Bronchial epithelial cell (primary cell): ENCODE results near the gene DLGAP1. TPM values are rescaled to one million over a fixed set of nuclear protein-coding genes. Genes with fewer than 3 reads are reported as not detected.

Source experiments
- DNase-seq: peaks from one replicate; pipeline ENCODE4 v3.0.0-alpha.2; 2010; ENCODE audit warnings: low read depth
- FAIRE-seq: peaks from 2 replicates; lab custom pipeline; 2011; peaks lifted over from hg19 to GRCh38; lab: Jason Lieb, UNC
- H3K27me3 ChIP-seq: 2 replicates; pipeline ENCODE4 v1.5.1; 2011; ENCODE audit warnings: low read length; ENCODE audit not compliant: control insufficient read depth, insufficient read depth
- H3K36me3 ChIP-seq: 2 replicates; pipeline ENCODE4 v1.5.1; 2011; ENCODE audit warnings: low read length; ENCODE audit not compliant: control insufficient read depth, insufficient read depth
- H3K4me3 ChIP-seq: 2 replicates; pipeline ENCODE4 v1.5.1; 2011; ENCODE audit warnings: mild to moderate bottlenecking, low read depth, low read length, control low read depth
- total RNA-seq: library from RNA; depleted of rRNA; stranded (reverse); fragments of >200 nt; gene quantifications from 2 replicates; pipeline ENCODE4 v1.2.1, GENCODE V29; 2014
- TF ChIP-seq, protein P1 (sequence below): IDR thresholded peaks from 2 replicates; pipeline ENCODE4 v1.5.1; 2011; ENCODE audit warnings: mild to moderate bottlenecking, moderate library complexity, low read length, control low read depth, inconsistent platforms; ENCODE audit not compliant: insufficient read depth, severe bottlenecking

Gene DLGAP1
- total RNA-seq, 1 donor from 2014 or later, result not detected

DNA sequence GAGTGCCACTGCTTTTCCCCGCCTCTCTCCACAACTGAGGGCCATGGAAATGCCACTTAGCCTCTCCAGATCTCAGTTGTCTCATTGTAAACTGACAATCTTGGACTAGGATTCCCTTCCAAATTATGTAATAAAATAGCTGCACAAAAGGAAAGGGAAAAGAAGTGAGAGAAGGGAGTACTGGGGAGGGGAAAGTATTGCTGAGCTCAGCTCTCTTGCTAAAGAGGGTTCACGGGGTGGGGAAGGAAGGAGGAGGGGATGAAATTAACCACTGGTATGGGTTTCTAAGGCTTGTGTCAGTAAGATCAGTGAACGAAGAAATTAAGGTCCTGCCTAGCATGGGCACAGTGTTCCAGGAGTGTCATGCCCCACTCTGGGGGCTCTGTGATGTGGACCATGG, 587.9 kb downstream of the DLGAP1 start:
- TF ChIP-seq, protein P1, sequence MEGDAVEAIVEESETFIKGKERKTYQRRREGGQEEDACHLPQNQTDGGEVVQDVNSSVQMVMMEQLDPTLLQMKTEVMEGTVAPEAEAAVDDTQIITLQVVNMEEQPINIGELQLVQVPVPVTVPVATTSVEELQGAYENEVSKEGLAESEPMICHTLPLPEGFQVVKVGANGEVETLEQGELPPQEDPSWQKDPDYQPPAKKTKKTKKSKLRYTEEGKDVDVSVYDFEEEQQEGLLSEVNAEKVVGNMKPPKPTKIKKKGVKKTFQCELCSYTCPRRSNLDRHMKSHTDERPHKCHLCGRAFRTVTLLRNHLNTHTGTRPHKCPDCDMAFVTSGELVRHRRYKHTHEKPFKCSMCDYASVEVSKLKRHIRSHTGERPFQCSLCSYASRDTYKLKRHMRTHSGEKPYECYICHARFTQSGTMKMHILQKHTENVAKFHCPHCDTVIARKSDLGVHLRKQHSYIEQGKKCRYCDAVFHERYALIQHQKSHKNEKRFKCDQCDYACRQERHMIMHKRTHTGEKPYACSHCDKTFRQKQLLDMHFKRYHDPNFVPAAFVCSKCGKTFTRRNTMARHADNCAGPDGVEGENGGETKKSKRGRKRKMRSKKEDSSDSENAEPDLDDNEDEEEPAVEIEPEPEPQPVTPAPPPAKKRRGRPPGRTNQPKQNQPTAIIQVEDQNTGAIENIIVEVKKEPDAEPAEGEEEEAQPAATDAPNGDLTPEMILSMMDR, result no peak
- Histone ChIP-seq H3K27me3 (no peaks in the 10 kb centered on the region), H3K4me3 (no peak overlapping the region), H3K36me3 (no peaks in the 10 kb centered on the region)
- no peak for FAIRE-seq
- DNase-seq, result no peak

DNA sequence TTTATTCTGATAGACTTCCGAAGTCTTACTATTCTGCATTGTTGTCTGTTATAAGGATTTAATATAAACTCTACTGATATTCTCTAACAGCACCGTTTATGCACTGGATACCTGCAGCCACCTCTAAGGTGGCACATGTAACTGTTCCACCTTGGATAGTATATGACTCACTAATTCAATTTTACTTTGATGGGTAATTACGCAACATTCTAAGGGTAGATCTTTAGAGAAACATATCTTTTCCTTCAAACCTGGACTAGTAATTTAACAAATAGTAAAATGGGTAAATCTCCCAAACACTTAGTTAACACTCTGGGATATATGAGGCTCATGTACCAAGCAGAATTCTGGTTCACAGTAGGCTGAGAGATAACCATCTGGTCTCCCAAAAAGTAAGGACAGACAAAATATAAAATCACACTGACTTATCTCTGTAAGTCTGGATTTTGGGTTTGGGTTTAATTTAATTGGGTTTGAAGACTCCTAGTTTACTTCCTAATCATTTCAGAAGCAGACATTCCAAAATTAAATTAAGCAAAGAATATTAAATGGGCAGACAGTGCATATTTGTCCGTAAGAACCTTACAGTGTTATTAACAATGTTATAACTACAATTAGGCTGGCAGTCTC, 590.3 kb downstream of the DLGAP1 start:
- no peak overlapping the region for H3K4me3 ChIP-seq
- TF ChIP-seq, protein P1, result no peak
- H3K27me3 ChIP-seq, result no peaks in the 10 kb centered on the region
- no peaks in the 10 kb centered on the region for H3K36me3 ChIP-seq
- DNase-seq (no peak), FAIRE-seq (no peak)

DNA sequence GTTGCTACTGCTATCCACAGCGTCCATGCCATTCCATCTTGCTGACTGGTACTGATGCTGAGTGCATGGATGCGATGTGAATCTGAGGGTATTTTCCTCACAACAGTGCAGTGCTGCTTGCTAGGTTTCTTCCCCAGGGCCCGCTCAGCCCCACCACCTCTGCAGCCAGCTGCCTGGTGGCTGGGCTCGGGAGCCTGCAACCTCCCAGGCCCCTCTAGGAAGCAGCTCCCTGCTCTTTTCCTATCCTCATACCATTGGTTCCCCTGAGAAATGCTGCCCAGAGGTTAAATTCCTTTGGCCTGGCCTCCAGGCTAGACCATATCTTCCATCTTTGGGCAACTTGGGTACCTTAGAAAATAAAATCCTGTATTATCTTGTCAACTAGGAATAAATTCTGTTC, 591.5 kb downstream of the DLGAP1 start:
- Histone ChIP-seq H3K27me3 (no peaks in the 10 kb centered on the region), H3K4me3 (no peak overlapping the region), H3K36me3 (no peaks in the 10 kb centered on the region)
- no peak for FAIRE-seq
- TF ChIP-seq, protein P1, result no peak
- DNase-seq, result no peak

DNA sequence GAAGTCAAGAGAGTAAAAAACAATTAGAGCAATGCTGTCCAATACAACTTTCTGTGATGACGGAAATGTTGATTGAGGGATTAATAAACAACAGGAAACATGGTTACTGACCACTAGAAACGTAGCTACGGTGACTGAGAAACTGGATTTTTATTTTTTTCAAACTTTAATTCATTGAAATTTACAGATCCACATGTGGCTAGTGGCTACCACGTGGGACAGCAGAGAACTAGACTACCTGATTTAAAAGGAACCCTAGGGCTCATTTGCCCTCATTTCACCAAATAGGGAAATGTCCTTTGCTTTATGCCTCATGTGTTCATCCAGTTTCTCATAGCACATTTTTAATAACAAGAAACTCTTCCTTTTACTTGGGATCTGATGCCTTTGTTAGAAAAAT, 592.1 kb downstream of the DLGAP1 start:
- no peak overlapping the region for H3K4me3 ChIP-seq
- no peaks in the 10 kb centered on the region for H3K36me3 ChIP-seq
- TF ChIP-seq, protein P1, result no peak
- FAIRE-seq, result no peak
- H3K27me3 ChIP-seq, result no peaks in the 10 kb centered on the region
- no peak for DNase-seq

DNA sequence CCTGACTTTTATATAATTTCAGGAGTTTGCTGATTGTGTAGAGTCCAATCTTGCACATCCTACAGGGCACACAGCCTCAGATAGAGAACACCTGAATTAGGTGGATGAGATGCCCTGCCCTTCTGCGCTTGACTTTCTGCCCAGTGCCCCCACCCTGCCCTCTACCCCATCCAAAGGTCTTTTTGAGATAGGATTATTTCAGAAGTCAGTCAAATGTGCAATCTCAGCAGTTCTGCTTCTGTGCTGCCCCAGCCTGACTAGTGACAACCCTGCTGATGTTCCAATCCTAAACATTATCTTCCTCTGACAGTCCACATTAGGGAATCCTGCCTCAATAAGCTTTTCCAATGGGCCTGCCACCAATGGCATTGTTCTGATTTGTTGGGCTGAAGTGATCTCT, 593.6 kb downstream of the DLGAP1 start:
- H3K36me3 ChIP-seq, result no peaks in the 10 kb centered on the region
- H3K27me3 ChIP-seq, result no peaks in the 10 kb centered on the region
- no peak overlapping the region for H3K4me3 ChIP-seq
- FAIRE-seq (no peak), DNase-seq (no peak)
- TF ChIP-seq, protein P1, result no peak

DNA sequence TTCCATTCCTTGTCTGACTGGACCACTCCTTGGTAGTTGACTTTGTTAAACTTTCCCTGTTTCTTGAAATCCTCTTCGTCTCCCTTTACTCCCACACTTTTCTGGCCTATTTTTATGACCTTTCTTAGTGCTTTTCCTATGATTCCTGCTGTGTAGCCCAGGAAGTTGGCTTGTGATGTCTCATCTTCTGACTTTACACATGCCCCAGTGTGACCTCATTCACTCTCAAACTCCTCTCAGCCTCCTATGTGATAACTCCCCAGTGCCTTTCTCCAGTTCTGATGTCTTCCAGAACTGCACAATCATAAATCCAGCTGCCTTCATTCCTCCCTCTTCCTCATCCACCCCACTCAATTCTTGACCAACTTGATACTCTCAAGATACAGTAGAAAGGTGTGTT, 597.6 kb downstream of the DLGAP1 start:
- H3K4me3 ChIP-seq, result no peak overlapping the region
- DNase-seq (peak; percentile 34), FAIRE-seq (no peak)
- TF ChIP-seq, protein P1, result no peak
- H3K27me3 ChIP-seq, result no peaks in the 10 kb centered on the region
- no peaks in the 10 kb centered on the region for H3K36me3 ChIP-seq
